ENCODE data around the gene KRT4. TPM values are rescaled to one million over a fixed set of nuclear protein-coding genes. Genes with fewer than 3 reads are reported as not detected.

KRT4 gene
- total RNA-seq, 1 donor from 2014 or later = not detected

GRCh38 chr12:52829986-52830770, 16.3 kb upstream of the KRT4 start:
- TF ChIP-seq CTCF (IDR thresholded peaks at IDR 0.05; ENCODE audit: partially characterized antibody, unreplicated experiment) = no peak
- Mint-ChIP-seq H3K4me1 (ENCODE audit: low read depth, unreplicated experiment) (no peaks in the 10 kb centered on the region), H3K9me3 (ENCODE audit: unreplicated experiment) (no peaks in the 10 kb centered on the region), H3K36me3 (ENCODE audit: unreplicated experiment) (no peaks in the 10 kb centered on the region), H3K4me3 (ENCODE audit: unreplicated experiment) (no peak overlapping the region), H3K27ac (ENCODE audit: unreplicated experiment) (no peak overlapping the region), H3K27me3 (ENCODE audit: unreplicated experiment) (no peaks in the 10 kb centered on the region)
- DNase-seq = no peak

DNA sequence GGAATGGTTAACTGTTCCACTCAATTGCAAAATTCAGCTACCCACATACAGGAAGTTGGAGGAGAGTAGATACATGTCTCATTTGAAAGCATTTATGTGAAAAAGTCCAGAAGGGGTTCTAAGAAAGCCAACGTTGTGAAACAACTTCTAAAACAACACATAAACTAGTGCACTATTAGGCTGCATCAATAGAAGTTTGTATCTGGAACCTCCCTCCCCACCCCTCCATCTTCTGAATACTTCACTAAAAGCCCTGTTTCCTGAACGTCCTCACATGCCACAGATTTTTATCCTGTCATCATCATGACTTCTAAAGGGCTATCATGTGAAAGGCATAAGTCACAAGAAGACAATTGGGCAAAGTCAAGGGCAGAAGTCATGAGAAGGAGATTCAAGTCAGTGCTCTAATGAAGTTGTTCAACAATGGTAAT, 14.7 kb upstream of the KRT4 start:
- no peak for TF ChIP-seq CTCF (IDR thresholded peaks at IDR 0.05; ENCODE audit: partially characterized antibody, unreplicated experiment)
- Mint-ChIP-seq H3K27ac (ENCODE audit: unreplicated experiment) (no peak overlapping the region), H3K36me3 (ENCODE audit: unreplicated experiment) (no peaks in the 10 kb centered on the region), H3K4me1 (ENCODE audit: low read depth, unreplicated experiment) (no peaks in the 10 kb centered on the region), H3K9me3 (ENCODE audit: unreplicated experiment) (peaks cover 1% of the 10 kb centered on the region), H3K27me3 (ENCODE audit: unreplicated experiment) (no peaks in the 10 kb centered on the region), H3K4me3 (ENCODE audit: unreplicated experiment) (no peak overlapping the region)
- DNase-seq = no peak

DNA sequence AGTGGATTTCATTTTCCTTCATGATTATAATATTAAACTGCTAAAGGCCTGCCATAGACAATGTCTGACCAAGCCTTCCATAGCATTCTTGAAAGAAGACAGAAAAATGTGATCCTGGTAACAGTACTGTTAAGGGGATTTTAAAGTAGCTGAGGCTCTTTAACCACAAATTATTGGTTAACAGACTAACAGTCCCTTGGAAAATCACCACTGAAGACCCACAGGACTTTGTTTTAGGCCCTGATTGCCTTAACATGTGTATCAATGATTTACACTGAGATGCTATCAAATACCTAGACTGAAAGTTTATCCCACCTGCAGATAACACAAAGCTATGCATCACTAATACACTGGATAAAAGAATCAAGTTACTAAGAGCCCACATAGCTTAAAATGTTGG, 14.2 kb upstream of the KRT4 start:
- no peak for DNase-seq
- no peaks in the 10 kb centered on the region for H3K36me3 Mint-ChIP-seq (ENCODE audit: unreplicated experiment)
- no peak for TF ChIP-seq CTCF (IDR thresholded peaks at IDR 0.05; ENCODE audit: partially characterized antibody, unreplicated experiment)
- H3K27me3 Mint-ChIP-seq (ENCODE audit: unreplicated experiment) = no peaks in the 10 kb centered on the region
- peaks cover 1% of the 10 kb centered on the region for H3K9me3 Mint-ChIP-seq (ENCODE audit: unreplicated experiment)
- no peak overlapping the region for H3K4me3 Mint-ChIP-seq (ENCODE audit: unreplicated experiment)
- no peak overlapping the region for H3K27ac Mint-ChIP-seq (ENCODE audit: unreplicated experiment)
- no peaks in the 10 kb centered on the region for H3K4me1 Mint-ChIP-seq (ENCODE audit: low read depth, unreplicated experiment)

DNA sequence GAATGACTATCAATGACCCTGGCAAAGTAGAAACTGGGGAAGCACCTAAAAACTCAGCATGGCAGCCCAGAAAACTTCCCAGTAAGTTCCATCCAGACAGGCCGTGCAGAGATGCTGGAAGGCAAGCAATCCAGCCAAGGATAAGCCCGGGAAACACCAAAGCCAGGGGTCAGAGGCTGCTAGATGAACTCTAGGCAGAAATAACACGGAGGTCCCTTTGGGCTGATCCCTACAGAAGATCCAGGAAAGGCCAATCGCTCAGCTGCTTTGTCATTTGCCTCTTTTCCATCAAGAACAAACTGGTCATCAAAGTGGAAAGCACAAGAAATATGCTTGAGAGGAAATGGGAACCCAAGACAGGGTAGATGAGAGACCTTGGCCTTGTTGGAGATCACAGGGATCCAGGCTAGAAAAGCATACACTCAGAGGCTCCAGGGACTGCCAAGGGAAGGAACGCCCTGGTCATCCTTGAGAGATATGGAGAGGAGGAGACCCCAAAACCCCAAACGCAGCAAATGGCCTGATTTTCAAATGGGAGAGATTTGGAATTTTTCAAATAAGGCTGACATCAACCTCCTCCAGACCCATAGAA, 13.7 kb upstream of the KRT4 start:
- no peaks in the 10 kb centered on the region for H3K4me1 Mint-ChIP-seq (ENCODE audit: low read depth, unreplicated experiment)
- DNase-seq = no peak
- peaks cover 1% of the 10 kb centered on the region for H3K9me3 Mint-ChIP-seq (ENCODE audit: unreplicated experiment)
- H3K4me3 Mint-ChIP-seq (ENCODE audit: unreplicated experiment) = no peak overlapping the region
- no peak overlapping the region for H3K27ac Mint-ChIP-seq (ENCODE audit: unreplicated experiment)
- H3K27me3 Mint-ChIP-seq (ENCODE audit: unreplicated experiment) = no peaks in the 10 kb centered on the region
- no peak for TF ChIP-seq CTCF (IDR thresholded peaks at IDR 0.05; ENCODE audit: partially characterized antibody, unreplicated experiment)
- no peaks in the 10 kb centered on the region for H3K36me3 Mint-ChIP-seq (ENCODE audit: unreplicated experiment)
